ENCODE results near the gene HCAR2.

Gene HCAR2

DNA sequence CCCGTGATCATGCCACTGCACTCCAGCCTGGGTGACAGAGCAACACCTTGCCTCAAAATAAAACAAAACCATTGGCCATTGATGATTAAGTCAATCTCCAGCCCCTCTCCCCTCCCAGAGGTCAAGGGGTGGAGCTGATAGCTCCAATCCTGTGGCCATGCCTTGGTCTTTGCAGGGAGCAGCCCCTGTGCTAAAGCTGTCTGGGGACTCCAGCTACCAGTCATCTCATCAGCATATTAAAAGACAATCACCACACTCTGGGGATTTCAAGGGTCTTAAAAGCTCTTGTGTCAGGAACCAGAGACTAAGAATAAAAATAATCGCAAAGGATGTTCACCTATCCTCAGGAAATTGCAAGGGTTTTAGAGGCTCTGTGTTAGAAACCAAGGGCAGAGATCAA is 30.6 kb downstream of the HCAR2 start:
- no peak overlapping the region for H2AFZ ChIP-seq (ENCODE audit: low read depth)
- H3K36me3 ChIP-seq (ENCODE audit: insufficient read depth) = no peaks in the 10 kb centered on the region
- no peak overlapping the region for H3K9ac ChIP-seq
- no peak overlapping the region for H3K4me3 ChIP-seq (IDR thresholded peaks at IDR 0.05; ENCODE audit: insufficient read depth, low read depth, low read length)
- H3K4me2 ChIP-seq = no peak overlapping the region
- H3K79me2 ChIP-seq (ENCODE audit: insufficient read depth, low read depth) = no peaks in the 10 kb centered on the region
- H3K27me3 ChIP-seq (ENCODE audit: insufficient read depth, low read depth) = no peaks in the 10 kb centered on the region
- no peaks in the 10 kb centered on the region for H3K4me1 ChIP-seq (ENCODE audit: low read depth, poor library complexity, severe bottlenecking)
- TF ChIP-seq, protein P1, sequence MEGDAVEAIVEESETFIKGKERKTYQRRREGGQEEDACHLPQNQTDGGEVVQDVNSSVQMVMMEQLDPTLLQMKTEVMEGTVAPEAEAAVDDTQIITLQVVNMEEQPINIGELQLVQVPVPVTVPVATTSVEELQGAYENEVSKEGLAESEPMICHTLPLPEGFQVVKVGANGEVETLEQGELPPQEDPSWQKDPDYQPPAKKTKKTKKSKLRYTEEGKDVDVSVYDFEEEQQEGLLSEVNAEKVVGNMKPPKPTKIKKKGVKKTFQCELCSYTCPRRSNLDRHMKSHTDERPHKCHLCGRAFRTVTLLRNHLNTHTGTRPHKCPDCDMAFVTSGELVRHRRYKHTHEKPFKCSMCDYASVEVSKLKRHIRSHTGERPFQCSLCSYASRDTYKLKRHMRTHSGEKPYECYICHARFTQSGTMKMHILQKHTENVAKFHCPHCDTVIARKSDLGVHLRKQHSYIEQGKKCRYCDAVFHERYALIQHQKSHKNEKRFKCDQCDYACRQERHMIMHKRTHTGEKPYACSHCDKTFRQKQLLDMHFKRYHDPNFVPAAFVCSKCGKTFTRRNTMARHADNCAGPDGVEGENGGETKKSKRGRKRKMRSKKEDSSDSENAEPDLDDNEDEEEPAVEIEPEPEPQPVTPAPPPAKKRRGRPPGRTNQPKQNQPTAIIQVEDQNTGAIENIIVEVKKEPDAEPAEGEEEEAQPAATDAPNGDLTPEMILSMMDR (conservative IDR thresholded peaks at IDR 0.05; ENCODE audit: low read depth, low read length) = no peak
- H3K27ac ChIP-seq = no peak overlapping the region
- H4K20me1 ChIP-seq (ENCODE audit: insufficient read depth) = no peaks in the 10 kb centered on the region

DNA sequence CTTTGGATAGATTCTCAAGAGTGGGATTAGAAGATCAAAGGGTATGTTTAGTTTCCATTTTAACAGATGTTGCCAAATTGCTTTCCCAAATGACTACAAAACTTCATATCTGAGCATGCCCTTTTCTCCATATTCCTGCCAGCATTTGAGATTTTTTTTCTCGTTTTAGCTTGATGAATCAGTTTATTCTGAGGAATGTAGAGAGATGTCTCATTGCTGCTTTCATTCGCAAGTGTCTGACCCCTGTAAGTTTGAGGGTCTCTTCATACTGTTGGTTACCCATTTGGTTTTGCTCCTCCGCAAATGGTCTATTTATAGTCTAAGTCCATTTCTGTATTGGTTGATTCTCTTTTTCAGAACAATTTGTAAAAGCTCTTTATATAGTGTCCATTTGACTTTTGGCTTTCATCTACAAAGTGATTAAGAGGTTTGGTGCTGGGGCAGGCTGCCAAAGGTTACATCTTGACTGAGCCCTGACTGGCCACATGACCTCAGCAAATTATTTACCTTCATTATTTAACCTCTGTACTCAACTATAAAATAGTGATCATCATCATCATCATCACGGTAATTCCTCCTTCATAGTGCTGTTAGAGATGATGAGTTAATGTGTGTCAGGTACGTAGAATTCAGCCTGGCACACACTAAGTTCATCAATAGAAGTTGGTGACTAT is 33.6 kb downstream of the HCAR2 start:
- H3K4me1 ChIP-seq (ENCODE audit: low read depth, poor library complexity, severe bottlenecking) = no peaks in the 10 kb centered on the region
- H3K27ac ChIP-seq = no peak overlapping the region
- H3K4me3 ChIP-seq (IDR thresholded peaks at IDR 0.05; ENCODE audit: insufficient read depth, low read depth, low read length) = no peak overlapping the region
- TF ChIP-seq, protein P1 (conservative IDR thresholded peaks at IDR 0.05; ENCODE audit: low read depth, low read length) = no peak
- H3K27me3 ChIP-seq (ENCODE audit: insufficient read depth, low read depth) = no peaks in the 10 kb centered on the region
- H4K20me1 ChIP-seq (ENCODE audit: insufficient read depth) = no peaks in the 10 kb centered on the region
- H2AFZ ChIP-seq (ENCODE audit: low read depth) = no peak overlapping the region
- H3K79me2 ChIP-seq (ENCODE audit: insufficient read depth, low read depth) = no peaks in the 10 kb centered on the region
- no peak overlapping the region for H3K4me2 ChIP-seq
- H3K9ac ChIP-seq = no peak overlapping the region
- no peaks in the 10 kb centered on the region for H3K36me3 ChIP-seq (ENCODE audit: insufficient read depth)

DNA sequence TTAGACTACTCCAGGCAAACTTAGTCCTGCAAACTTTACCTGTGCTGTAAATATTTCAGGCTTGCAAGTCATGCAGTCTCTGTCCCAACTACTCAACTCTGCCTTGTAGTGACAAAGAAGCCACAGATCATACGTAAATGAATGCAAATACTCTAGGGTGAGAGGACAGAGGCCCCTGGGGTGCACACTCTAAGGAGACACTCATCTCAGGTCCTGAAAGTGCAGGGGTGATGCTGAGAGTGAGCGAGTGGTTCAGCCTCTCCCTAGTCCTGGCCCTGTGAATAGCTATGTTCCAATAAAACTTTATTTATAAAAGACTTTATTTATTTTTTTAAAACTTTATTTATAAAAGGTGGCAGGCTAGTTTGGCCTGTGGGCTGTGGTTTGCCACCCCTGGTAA is 34.9 kb downstream of the HCAR2 start:
- Histone ChIP-seq H3K4me3 (IDR thresholded peaks at IDR 0.05; ENCODE audit: insufficient read depth, low read depth, low read length) (no peak overlapping the region), H3K27me3 (ENCODE audit: insufficient read depth, low read depth) (no peaks in the 10 kb centered on the region), H3K4me2 (no peak overlapping the region), H3K9ac (no peak overlapping the region), H3K27ac (no peak overlapping the region), H3K4me1 (ENCODE audit: low read depth, poor library complexity, severe bottlenecking) (no peaks in the 10 kb centered on the region), H3K36me3 (ENCODE audit: insufficient read depth) (no peaks in the 10 kb centered on the region), H3K79me2 (ENCODE audit: insufficient read depth, low read depth) (no peaks in the 10 kb centered on the region), H2AFZ (ENCODE audit: low read depth) (no peak overlapping the region), H4K20me1 (ENCODE audit: insufficient read depth) (no peaks in the 10 kb centered on the region)
- TF ChIP-seq, protein P1 (conservative IDR thresholded peaks at IDR 0.05; ENCODE audit: low read depth, low read length) = no peak

DNA sequence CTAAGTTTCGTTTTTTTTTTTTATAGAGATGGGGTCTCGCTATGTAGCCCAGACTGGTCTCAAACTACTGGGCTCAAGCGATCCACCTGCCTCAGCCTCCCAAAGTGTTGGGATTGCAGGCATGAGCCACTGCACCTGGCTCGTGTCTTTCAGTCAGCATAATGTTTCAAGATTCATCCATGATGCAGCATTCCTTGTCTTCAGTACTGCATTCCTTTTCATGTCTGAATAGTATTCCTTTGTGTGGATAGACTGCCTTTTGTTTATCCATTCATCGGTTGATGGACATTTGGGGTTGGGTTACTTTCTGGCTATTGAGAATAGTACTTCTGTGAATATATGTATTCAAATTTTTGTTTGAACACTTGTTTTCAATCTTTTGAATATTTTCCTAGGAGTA is 37.4 kb downstream of the HCAR2 start:
- Histone ChIP-seq H3K4me2 (no peak overlapping the region), H3K27ac (no peak overlapping the region), H3K4me1 (ENCODE audit: low read depth, poor library complexity, severe bottlenecking) (no peaks in the 10 kb centered on the region), H3K4me3 (IDR thresholded peaks at IDR 0.05; ENCODE audit: insufficient read depth, low read depth, low read length) (no peak overlapping the region), H3K79me2 (ENCODE audit: insufficient read depth, low read depth) (no peaks in the 10 kb centered on the region), H4K20me1 (ENCODE audit: insufficient read depth) (no peaks in the 10 kb centered on the region), H2AFZ (ENCODE audit: low read depth) (no peak overlapping the region), H3K27me3 (ENCODE audit: insufficient read depth, low read depth) (no peaks in the 10 kb centered on the region), H3K36me3 (ENCODE audit: insufficient read depth) (no peaks in the 10 kb centered on the region), H3K9ac (no peak overlapping the region)
- TF ChIP-seq, protein P1 (conservative IDR thresholded peaks at IDR 0.05; ENCODE audit: low read depth, low read length) = no peak
